ENCODE data around the gene CAMK2B.
A peak's percentile ranks its signal among the peaks of the same experiment; 100 is the strongest.
"Not testable (repeated sequence)": the region's sequence is repeated elsewhere in the genome, so short reads cannot be mapped to it uniquely, and the experiment has no call there.

Gene CAMK2B

GRCh38 chr7:44186736-44187135, 138.7 kb downstream of the CAMK2B start:
- DNase-seq = no peak

GRCh38 chr7:44185729-44186128, 139.7 kb downstream of the CAMK2B start:
- no peak for DNase-seq

GRCh38 chr7:44184873-44185446, 140.4 kb downstream of the CAMK2B start:
- no peak for DNase-seq

- DNase-seq = no peak
Measured at GRCh38 chr7:44184206-44184872, 141.1 kb downstream of the CAMK2B start.

GRCh38 chr7:44183386-44183785, 142.0 kb downstream of the CAMK2B start:
- no peak for DNase-seq

- no peak for DNase-seq
Measured at GRCh38 chr7:44182827-44183226, 142.6 kb downstream of the CAMK2B start.

GRCh38 chr7:44180631-44181030, 144.8 kb downstream of the CAMK2B start:
- DNase-seq = no peak

- no peak for DNase-seq
Measured at GRCh38 chr7:44177570-44178131, 147.7 kb downstream of the CAMK2B start.

GRCh38 chr7:44176486-44176885, 148.9 kb downstream of the CAMK2B start:
- DNase-seq = no peak

GRCh38 chr7:44175730-44176129, 149.7 kb downstream of the CAMK2B start:
- no peak for DNase-seq

GRCh38 chr7:44174694-44174948, 150.8 kb downstream of the CAMK2B start:
- not testable (repeated sequence) for DNase-seq

GRCh38 chr7:44173911-44174693, 151.3 kb downstream of the CAMK2B start:
- DNase-seq = no peak

GRCh38 chr7:44172803-44173424, 152.5 kb downstream of the CAMK2B start:
- no peak for DNase-seq

GRCh38 chr7:44172352-44172751, 153.0 kb downstream of the CAMK2B start:
- DNase-seq = no peak

GRCh38 chr7:44171901-44172300, 153.5 kb downstream of the CAMK2B start:
- not testable (repeated sequence) for DNase-seq

- DNase-seq = peak; percentile 3
Measured at GRCh38 chr7:44167920-44168319, 157.5 kb downstream of the CAMK2B start.

Data from KG1 (cell line).